Pancreas (tissue), 10 donors: ENCODE results near the gene PTPRG. TPM values are rescaled to one million over a fixed set of nuclear protein-coding genes. Genes with fewer than 3 reads are reported as not detected.

Experiments
- ATAC-seq, 4 donors: fragments of 200-7000 bp; cut with Tn5 transposase; one replicate each; pipeline versions ENCODE4 v1.8.0 to v1.9.1; 2020; ENCODE audit warnings: mild to moderate bottlenecking in 4 of 4, moderate library complexity in 4 of 4
- DNase-seq, 6 donors: peaks; one replicate each; pipeline ENCODE4 v3.0.0-alpha.2; 2020
- FAIRE-seq: peaks from 2 replicates; lab custom pipeline; 2012; peaks lifted over from hg19 to GRCh38; lab: Jason Lieb, UNC
- H3K27ac ChIP-seq, 4 donors: fragments of 200-600 bp; sonication (generic); 1 replicate in 3 of 4; 2 replicates in 1 of 4; pipeline versions ENCODE4 v1.5.0 to v1.8.0; 2020
- H3K27me3 ChIP-seq, 4 donors: fragments of 200-600 bp; one replicate each; pipeline ENCODE4 v1.8.0; 2021
- H3K36me3 ChIP-seq, 3 donors: fragments of 200-600 bp; sonication (generic) in 1 of 3; one replicate each; pipeline versions ENCODE4 v1.5.0 to v1.8.0; 2020 to 2021
- H3K4me1 ChIP-seq, 3 donors: fragments of 200-600 bp; one replicate each; pipeline ENCODE4 v1.8.0; 2021
- H3K4me3 ChIP-seq, 4 donors: fragments of 200-600 bp; sonication (generic) in 2 of 4; one replicate each; pipeline versions ENCODE4 v1.5.0 to v1.8.0; 2020 to 2021
- H3K9me3 ChIP-seq, 4 donors: fragments of 200-600 bp; one replicate each; pipeline ENCODE4 v1.8.0; 2021
- CTCF ChIP-seq, 4 donors: fragments of 200-600 bp; sonication (generic) in 3 of 4; IDR thresholded peaks; one replicate each; pipeline versions ENCODE4 v1.5.0 to v1.8.0; 2021; ENCODE audit warnings: antibody characterized with exemption in 4 of 4
- WGBS, 2 donors: extraction: QIAGEN DNeasy Blood & Tissue Kit; methylation state at CpG; one replicate each; pipeline ENCODE4 v1.1.7; 2013; 5-methylcytosine and 5-hydroxymethylcytosine counted together
- intact Hi-C, 3 donors: fragments of 100-400 bp; cut with DNase I; formaldehyde crosslinking; loops; one replicate each; pipeline versions ENCODE4 v1.11.1 to v1.14.2; 2022
- polyA plus RNA-seq, 2 donors: library from polyadenylated mRNA; stranded (reverse); fragments of 200-250 nt; gene quantifications; one replicate each; pipeline ENCODE4 v1.2.3, GENCODE V29; 2013
- total RNA-seq, 6 donors: library from RNA; stranded (reverse); fragmentation: NEBNext Ultra II Directional in 4 of 6; extraction: Animal tissue kit (Norgen Biotek cat#: 25700) in 4 of 6; gene quantifications; one replicate each; pipeline versions ENCODE4 v1.2.1 to v1.2.4, GENCODE V29; 2021 to 2023
- donor health status: healthy with polysubstance abuse.
- donor health status: DM: no; HTN: no; CAD: no; lungs with moderate emphysema.
- donor health status: DM: no; HTN: no; CAD: no.
- donor health status: control.
- donor health status: control.
- donor health status: Bipolar disorder and iron deficiency.
- donor health status: DM: yes; HTN: yes; CAD: no.
- donor health status: DM: no; HTN: no; CAD: no.
- donor health status: DM: no; HTN: no; CAD: no.
- donor health status: DM: yes; HTN: yes; CAD: no.

The PTPRG gene
- total and polyA plus RNA-seq, 8 donors = 2.8 to 20.5 (median 9.5) TPM

DNA sequence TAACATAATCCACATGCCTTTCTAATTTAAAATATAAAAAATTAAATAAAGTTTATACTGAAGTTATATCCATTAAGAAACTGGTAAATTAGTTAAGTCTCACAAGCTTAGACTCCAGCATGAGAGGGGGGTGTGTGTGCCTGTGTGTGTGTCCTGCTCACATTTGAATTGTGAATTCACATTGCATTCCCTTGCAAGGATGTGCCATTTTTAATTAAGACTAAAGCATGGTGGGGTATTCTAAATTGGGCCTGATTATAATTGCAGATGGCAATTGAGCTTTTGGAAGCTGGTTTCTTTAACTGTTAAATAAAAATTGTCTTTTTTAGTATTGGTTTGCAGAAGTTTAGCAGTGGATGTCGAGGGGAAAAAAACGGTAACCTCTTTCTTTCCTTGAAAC, 56.9 kb downstream of the PTPRG start:
- no peak for TF ChIP-seq CTCF (IDR thresholded peaks at IDR 0.05)
- no peak overlapping the region for H3K4me3 ChIP-seq
- no peaks in the 10 kb centered on the region for H3K36me3 ChIP-seq
- H3K9me3 ChIP-seq = no peaks in the 10 kb centered on the region
- H3K27me3 ChIP-seq = no peaks in the 10 kb centered on the region
- H3K4me1 ChIP-seq = no peaks in the 10 kb centered on the region
- no peak overlapping the region for H3K27ac ChIP-seq
- ATAC-seq (no peak), FAIRE-seq (no peak), DNase-seq (no peak)
- intact Hi-C loops = no loop called here
- 94 to 95% methylated on average over 2 of the region's 2 CpGs for WGBS, 2 donors

GRCh38 chr3:61618871-61619270, 57.5 kb downstream of the PTPRG start:
- ATAC-seq = no peak
- no peak for FAIRE-seq
- Histone ChIP-seq H3K9me3 (no peaks in the 10 kb centered on the region), H3K36me3 (no peaks in the 10 kb centered on the region), H3K4me3 (no peak overlapping the region), H3K4me1 (no peaks in the 10 kb centered on the region), H3K27ac (no peak overlapping the region), H3K27me3 (no peaks in the 10 kb centered on the region)
- TF ChIP-seq CTCF (IDR thresholded peaks at IDR 0.05) = no peak
- 96 to 100% methylated on average over 6 of the region's 6 CpGs for WGBS, 2 donors
- intact Hi-C loops = no loop called here
- DNase-seq = no peak

GRCh38 chr3:61620073-61620472, 58.7 kb downstream of the PTPRG start:
- DNase-seq = no peak
- WGBS, 2 donors = 75 to 78% methylated on average over 5 of the region's 5 CpGs

GRCh38 chr3:61624300-61624699, 62.9 kb downstream of the PTPRG start:
- Histone ChIP-seq H3K4me1 (peaks cover 3 to 24% (median 16%) of the 10 kb centered on the region in 3 donors), H3K27me3 (no peaks in the 10 kb centered on the region), H3K4me3 (no peak overlapping the region), H3K9me3 (no peaks in the 10 kb centered on the region), H3K36me3 (no peaks in the 10 kb centered on the region), H3K27ac (no peak overlapping the region)
- ATAC-seq = no peak
- DNase-seq = no peak
- no peak for TF ChIP-seq CTCF (IDR thresholded peaks at IDR 0.05)
- no peak for FAIRE-seq
- WGBS, 2 donors = 95 to 98% methylated on average over 2 of the region's 2 CpGs
- intact Hi-C loops = no loop called here

More at GRCh38 chr3:61620073-61620472, 58.7 kb downstream of the PTPRG start:
- Histone ChIP-seq H3K4me1 (no peaks in the 10 kb centered on the region), H3K4me3 (no peak overlapping the region), H3K9me3 (no peaks in the 10 kb centered on the region), H3K36me3 (no peaks in the 10 kb centered on the region), H3K27me3 (no peaks in the 10 kb centered on the region), H3K27ac (no peak overlapping the region)
- intact Hi-C loops = no loop called here
- FAIRE-seq (no peak), ATAC-seq (no peak)
- TF ChIP-seq CTCF (IDR thresholded peaks at IDR 0.05) = no peak

DNA sequence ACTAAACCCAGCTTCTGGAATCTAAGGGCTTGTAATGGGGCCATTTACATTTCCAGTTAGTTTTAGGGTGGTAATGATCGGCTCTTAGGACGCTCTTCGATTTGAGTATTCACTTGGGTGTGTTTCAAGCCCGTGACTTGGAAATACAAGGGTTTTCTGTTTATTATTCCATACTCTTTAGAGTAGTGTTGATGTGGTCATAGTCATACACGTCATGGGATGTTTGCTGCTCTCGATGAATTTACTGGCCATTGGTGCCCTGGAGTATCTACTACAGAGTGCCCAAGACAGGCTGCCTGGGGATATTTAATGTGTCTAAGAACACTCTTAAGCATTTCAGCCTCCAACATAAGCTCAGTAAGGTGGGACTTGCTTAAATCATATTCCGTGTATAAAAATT, 64.1 kb downstream of the PTPRG start:
- DNase-seq (no peak), ATAC-seq (no peak), FAIRE-seq (no peak)
- H3K36me3 ChIP-seq = no peaks in the 10 kb centered on the region
- H3K27me3 ChIP-seq = no peaks in the 10 kb centered on the region
- no peaks in the 10 kb centered on the region for H3K9me3 ChIP-seq
- H3K4me1 ChIP-seq = peaks cover 3 to 24% (median 16%) of the 10 kb centered on the region in 3 donors
- WGBS, 2 donors = 96 to 97% methylated on average over 7 of the region's 7 CpGs
- no peak for TF ChIP-seq CTCF (IDR thresholded peaks at IDR 0.05)
- no peak overlapping the region for H3K27ac ChIP-seq
- intact Hi-C loops = no loop called here
- no peak overlapping the region for H3K4me3 ChIP-seq
